B cell (primary cell): ENCODE data around the gene FRYL.

Source experiments
- EZH2 ChIP-seq: IDR thresholded peaks from 2 replicates; pipeline ENCODE4 v1.6.1; 2012; ENCODE audit warnings: borderline replicate concordance, low read depth, mild to moderate bottlenecking, moderate library complexity, low read length; ENCODE audit not compliant: insufficient read depth, poor library complexity, severe bottlenecking
- TF ChIP-seq, protein P1 (sequence below): fragments of 200-600 bp; IDR thresholded peaks from one replicate; pipeline ENCODE4 v1.8.0; 2022; ENCODE audit warnings: antibody characterized with exemption, mild to moderate bottlenecking

- TF ChIP-seq, protein P1, sequence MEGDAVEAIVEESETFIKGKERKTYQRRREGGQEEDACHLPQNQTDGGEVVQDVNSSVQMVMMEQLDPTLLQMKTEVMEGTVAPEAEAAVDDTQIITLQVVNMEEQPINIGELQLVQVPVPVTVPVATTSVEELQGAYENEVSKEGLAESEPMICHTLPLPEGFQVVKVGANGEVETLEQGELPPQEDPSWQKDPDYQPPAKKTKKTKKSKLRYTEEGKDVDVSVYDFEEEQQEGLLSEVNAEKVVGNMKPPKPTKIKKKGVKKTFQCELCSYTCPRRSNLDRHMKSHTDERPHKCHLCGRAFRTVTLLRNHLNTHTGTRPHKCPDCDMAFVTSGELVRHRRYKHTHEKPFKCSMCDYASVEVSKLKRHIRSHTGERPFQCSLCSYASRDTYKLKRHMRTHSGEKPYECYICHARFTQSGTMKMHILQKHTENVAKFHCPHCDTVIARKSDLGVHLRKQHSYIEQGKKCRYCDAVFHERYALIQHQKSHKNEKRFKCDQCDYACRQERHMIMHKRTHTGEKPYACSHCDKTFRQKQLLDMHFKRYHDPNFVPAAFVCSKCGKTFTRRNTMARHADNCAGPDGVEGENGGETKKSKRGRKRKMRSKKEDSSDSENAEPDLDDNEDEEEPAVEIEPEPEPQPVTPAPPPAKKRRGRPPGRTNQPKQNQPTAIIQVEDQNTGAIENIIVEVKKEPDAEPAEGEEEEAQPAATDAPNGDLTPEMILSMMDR: no peak
- no peak for TF ChIP-seq EZH2
Observed at GRCh38 chr4:48706736-48707135, 73.3 kb downstream of the FRYL start.
